HCT116 (cell line): ENCODE results near the gene WWOX. TPM values are rescaled to one million over a fixed set of nuclear protein-coding genes. Genes with fewer than 3 reads are reported as not detected.

Source experiments
- ATAC-seq: fragments of 200-7000 bp; cut with Tn5 transposase; 2 replicates; pipeline ENCODE4 v1.9.1; 2020; ENCODE audit warnings: mild to moderate bottlenecking, moderate library complexity
- BruUV-seq: library from RNA; stranded (reverse); fragments of 400-500 nt; replicated peaks from 2 replicates; lab custom pipeline; 2021; lab: Mats Ljungman, UMichigan
- CTCF ChIA-PET: fragments of 300-600 bp; sonication (Branson Sonifier 250); formaldehyde crosslinking; loops from one replicate; lab custom pipeline; 2021; ENCODE audit warnings: antibody characterized with exemption; lab: Charles Lee
- POLR2A ChIA-PET: fragments of 300-600, 350-600 bp; sonication (Branson Sonifier 250); formaldehyde crosslinking; loops from one replicate; lab custom pipeline; 2021; ENCODE audit warnings: antibody characterized with exemption; lab: Charles Lee
- RAD21 ChIA-PET, 2 experiments: fragments of 300-600 bp; sonication (Branson Sonifier 250); formaldehyde crosslinking; loops; one replicate each; lab custom pipeline; 2023; ENCODE audit warnings: low total read pairs in 2 of 2; ENCODE audit not compliant: uncharacterized antibody in 2 of 2, unreplicated experiment in 2 of 2, low non-redundant PET in 1 of 2; lab: Charles Lee
- DNase-seq: peaks from one replicate; pipeline ENCODE4 v3.0.0-alpha.2; 2010; ENCODE audit warnings: low read depth, low spot score
- H2AFZ ChIP-seq: fragments of 200-600 bp; shearing (Covaris generic), sonication (generic); 2 replicates; pipeline ENCODE4 v1.6.1; 2017; ENCODE audit warnings: low read depth, mixed run types, mixed read lengths, antibody characterized with exemption, low read length; ENCODE audit not compliant: poor library complexity, severe bottlenecking
- H3K27ac ChIP-seq: 2 replicates; pipeline ENCODE4 v1.5.1; 2012; ENCODE audit warnings: low read depth, low read length
- H3K27me3 ChIP-seq: fragments of 200-600 bp; sonication (generic); 2 replicates; pipeline ENCODE4 v1.6.1; 2016; ENCODE audit warnings: mixed run types, low read length, mixed read lengths; ENCODE audit not compliant: insufficient read depth
- H3K36me3 ChIP-seq, 2 experiments: fragments of 200-500 bp in 1 of 2; fragments of 200-600 bp in 1 of 2; sonication (Bioruptor generic) in 1 of 2; sonication (generic) in 1 of 2; 2 replicates each; pipeline versions ENCODE4 v1.5.1 to v1.6.1; 2014 to 2016; ENCODE audit warnings: low read length in 2 of 2, inconsistent platforms in 1 of 2, mixed read lengths in 1 of 2, mixed run types in 1 of 2; ENCODE audit not compliant: insufficient read depth in 2 of 2, control insufficient read depth in 1 of 2
- H3K4me1 ChIP-seq, 2 experiments: fragments of 200-600 bp in 1 of 2; sonication (generic) in 1 of 2; 2 replicates each; pipeline versions ENCODE4 v1.5.1 to v1.6.1; 2012 to 2017; ENCODE audit warnings: low read length in 2 of 2, inconsistent platforms in 1 of 2, mild to moderate bottlenecking in 1 of 2, mixed read lengths in 1 of 2, mixed run types in 1 of 2, moderate library complexity in 1 of 2; ENCODE audit not compliant: insufficient read depth in 2 of 2, control insufficient read depth in 1 of 2
- H3K4me2 ChIP-seq: fragments of 200-600 bp; sonication (generic); 2 replicates; pipeline ENCODE4 v1.6.1; 2017; ENCODE audit warnings: mixed run types, low read length, mixed read lengths
- H3K4me3 ChIP-seq, 2 experiments: fragments of 200-600 bp in 1 of 2; sonication (generic) in 1 of 2; replicated peaks in 1 of 2; 2 replicates each; pipeline ENCODE4 v1.5.1; 2011 to 2016; ENCODE audit warnings: low read length in 2 of 2, control low read depth in 1 of 2, low read depth in 1 of 2, mild to moderate bottlenecking in 1 of 2, mixed read lengths in 1 of 2, mixed run types in 1 of 2
- H3K79me2 ChIP-seq: fragments of 200-600 bp; sonication (generic); 2 replicates; pipeline ENCODE4 v1.6.1; 2017; ENCODE audit warnings: mild to moderate bottlenecking, mixed run types, low read length, moderate library complexity, mixed read lengths; ENCODE audit not compliant: insufficient read depth
- H3K9ac ChIP-seq: fragments of 200-600 bp; sonication (generic); 2 replicates; pipeline ENCODE4 v1.6.1; 2016; ENCODE audit warnings: low read length, mixed read lengths
- H3K9me2 ChIP-seq: fragments of 200-600 bp; sonication (generic), shearing (Covaris generic); 2 replicates; pipeline ENCODE4 v1.6.1; 2017; ENCODE audit warnings: mixed run types, mild to moderate bottlenecking, moderate library complexity; ENCODE audit not compliant: insufficient read depth
- H3K9me3 ChIP-seq, 2 experiments: fragments of 200-500 bp in 1 of 2; fragments of 200-600 bp in 1 of 2; sonication (Bioruptor generic) in 1 of 2; sonication (generic) in 1 of 2; 2 replicates each; pipeline ENCODE4 v1.6.1; 2014 to 2017; ENCODE audit warnings: low read length in 2 of 2, mixed read lengths in 2 of 2, inconsistent platforms in 1 of 2, low read depth in 1 of 2, mild to moderate bottlenecking in 1 of 2, mixed run types in 1 of 2, moderate library complexity in 1 of 2; ENCODE audit not compliant: control insufficient read depth in 1 of 2, insufficient read depth in 1 of 2
- H4K20me1 ChIP-seq: fragments of 200-600 bp; sonication (generic), shearing (Covaris generic); 2 replicates; pipeline ENCODE4 v1.6.1; 2017; ENCODE audit warnings: mixed run types, mild to moderate bottlenecking, moderate library complexity; ENCODE audit not compliant: insufficient read depth
- ATF3 ChIP-seq: IDR thresholded peaks from 2 replicates; pipeline ENCODE4 v1.6.1; 2012
- CBX3 ChIP-seq: IDR thresholded peaks from 2 replicates; pipeline ENCODE4 v1.6.1; 2012; ENCODE audit warnings: low read depth
- CEBPB ChIP-seq: IDR thresholded peaks from 2 replicates; pipeline ENCODE4 v1.6.1; 2012; ENCODE audit warnings: low read depth
- CTCF ChIP-seq, 3 experiments: fragments of 200-600 bp in 1 of 3; sonication (generic) in 1 of 3; IDR thresholded peaks in 2 of 3; conservative IDR thresholded peaks in 1 of 3; 2 replicates each; pipeline ENCODE4 v1.5.1; 2012 to 2017; ENCODE audit warnings: low read depth in 2 of 3, low read length in 2 of 3, antibody characterized with exemption in 1 of 3, borderline replicate concordance in 1 of 3, control low read depth in 1 of 3, mild to moderate bottlenecking in 1 of 3, mixed read lengths in 1 of 3, mixed run types in 1 of 3, moderate library complexity in 1 of 3; ENCODE audit not compliant: insufficient read depth in 1 of 3
- ELF1 ChIP-seq: IDR thresholded peaks from 2 replicates; pipeline ENCODE4 v1.6.1; 2012; ENCODE audit warnings: low read depth, borderline replicate concordance
- EZH2 ChIP-seq: fragments of 200-600 bp; sonication (generic); IDR thresholded peaks from 2 replicates; pipeline ENCODE4 v1.6.1; 2017; ENCODE audit warnings: antibody characterized with exemption, mixed run types
- EZH2phosphoT487 ChIP-seq: fragments of 200-600 bp; IDR thresholded peaks from 2 replicates; pipeline ENCODE4 v1.6.1; 2018; ENCODE audit warnings: antibody characterized with exemption, borderline replicate concordance
- FOSL1 ChIP-seq: IDR thresholded peaks from 2 replicates; pipeline ENCODE4 v1.6.1; 2012; ENCODE audit warnings: low read depth
- JUND ChIP-seq: IDR thresholded peaks from 2 replicates; pipeline ENCODE4 v1.6.1; 2012
- POLR2A ChIP-seq: IDR thresholded peaks from 2 replicates; pipeline ENCODE4 v1.7.0; 2011; ENCODE audit warnings: borderline replicate concordance; ENCODE audit not compliant: insufficient read depth, insufficient read length; ENCODE audit errors: extremely low read depth
- POLR2AphosphoS5 ChIP-seq: IDR thresholded peaks from 2 replicates; pipeline ENCODE4 v1.6.1; 2011; ENCODE audit warnings: mild to moderate bottlenecking, low read depth, low read length, moderate library complexity
- RAD21 ChIP-seq: IDR thresholded peaks from 2 replicates; pipeline ENCODE4 v1.6.1; 2012; ENCODE audit warnings: low read depth, mild to moderate bottlenecking
- REST ChIP-seq: IDR thresholded peaks from 2 replicates; pipeline ENCODE4 v1.6.1; 2012; ENCODE audit warnings: low read depth
- SIN3A ChIP-seq: IDR thresholded peaks from 2 replicates; pipeline ENCODE4 v1.6.1; 2012; ENCODE audit warnings: low read depth
- SRF ChIP-seq: IDR thresholded peaks from 2 replicates; pipeline ENCODE4 v1.6.1; 2012; ENCODE audit warnings: low read depth
- TCF7L2 ChIP-seq: IDR thresholded peaks from 2 replicates; pipeline ENCODE4 v1.7.0; 2011; ENCODE audit warnings: borderline replicate concordance, inconsistent platforms; ENCODE audit not compliant: insufficient read depth, insufficient read length; ENCODE audit errors: extremely low read depth
- YY1 ChIP-seq: IDR thresholded peaks from 2 replicates; pipeline ENCODE4 v1.6.1; 2011; ENCODE audit warnings: low read length, low read depth, moderate library complexity, mild to moderate bottlenecking; ENCODE audit not compliant: insufficient replicate concordance; ENCODE audit errors: extremely low read depth
- ZBTB33 ChIP-seq: IDR thresholded peaks from 2 replicates; pipeline ENCODE4 v1.6.1; 2011; ENCODE audit warnings: mild to moderate bottlenecking, low read length, moderate library complexity; ENCODE audit not compliant: insufficient replicate concordance; ENCODE audit errors: extremely low read depth
- ZNF274 ChIP-seq: fragments of 200-500 bp; sonication (Bioruptor generic); IDR thresholded peaks from 2 replicates; pipeline ENCODE4 v1.6.1; 2014; ENCODE audit warnings: mild to moderate bottlenecking, low read depth, low read length, inconsistent platforms
- intact Hi-C: fragments of 100-400 bp; cut with micrococcal nuclease; formaldehyde crosslinking; loops from 2 replicates; pipeline ENCODE4 v1.10.0; 2022
- total RNA-seq: library from RNA; stranded (reverse); gene quantifications from one replicate; pipeline ENCODE4 v1.2.1, GENCODE V29; 2021; ENCODE audit not compliant: unreplicated experiment

Gene WWOX
- total RNA-seq, 1 experiment from 2014 or later, result 13.7 TPM

GRCh38 chr16:78909226-78909625 lies 809.8 kb downstream of the WWOX start:
- CTCF ChIA-PET, result no interaction called here
- RAD21 ChIA-PET, result no interaction called here

More at GRCh38 chr16:78909226-78909625, 809.8 kb downstream of the WWOX start:
- Histone ChIP-seq H3K9me3 (peaks cover 0 to 21% of the 10 kb centered on the region in 2 experiments; a peak in 1 of 4 replicates), H4K20me1 (no peaks in the 10 kb centered on the region), H3K9me2 (no peaks in the 10 kb centered on the region), H3K36me3 (no peaks in the 10 kb centered on the region), H3K79me2 (no peaks in the 10 kb centered on the region), H3K9ac (no peak overlapping the region), H3K4me3 (no peak overlapping the region), H3K4me1 (no peaks in the 10 kb centered on the region), H3K27ac (no peak overlapping the region), H2AFZ (no peak overlapping the region)
- POLR2A ChIA-PET, result no interaction called here
- intact Hi-C loops, result no loop called here
- no peak for ATAC-seq
- TF ChIP-seq YY1 (no peak), RAD21 (no peak), SRF (no peak), CBX3 (no peak), FOSL1 (no peak), ELF1 (no peak), CEBPB (no peak), CTCF (IDR thresholded peaks at IDR 0.05 in 2 of 3, conservative IDR thresholded peaks at IDR 0.05 in 1 of 3; ENCODE audit: borderline replicate concordance in 1 of 3, insufficient read depth in 1 of 3, low read depth in 2 of 3, low read length in 2 of 3) (no peak), SIN3A (no peak), TCF7L2 (no peak), REST (no peak), ZNF274 (no peak), POLR2A (no peak), ATF3 (no peak), EZH2 (no peak), POLR2AphosphoS5 (no peak), EZH2phosphoT487 (no peak), JUND (no peak), ZBTB33 (no peak)
- TF ChIP-seq, all 23 proteins: peak for 0
- DNase-seq, result no peak
- Histone ChIP-seq H3K4me2 (no peak overlapping the region), H3K27me3 (no peaks in the 10 kb centered on the region)
- BruUV-seq, result no TSS peak
